HEK293 (cell line): ENCODE results near the gene RWDD1.
A peak's percentile ranks its signal among the peaks of the same experiment; 100 is the strongest.

Source experiments
- CTCF ChIA-PET: fragments of 350-600 bp; formaldehyde crosslinking; extraction: SDS; loops from one replicate; lab custom pipeline; 2021; ENCODE audit warnings: antibody characterized with exemption; lab: Yijun Ruan, JAX
- POLR2A ChIA-PET: fragments of 300-600 bp; formaldehyde crosslinking; extraction: SDS; loops from one replicate; lab custom pipeline; 2020; ENCODE audit warnings: antibody characterized with exemption, inconsistent platforms; lab: Yijun Ruan, JAX
- H3K27ac ChIP-seq: fragments of 200-500 bp; sonication (Bioruptor generic); 2 replicates; pipeline ENCODE4 v1.5.1; 2014; ENCODE audit warnings: low read depth, low read length, control low read depth, inconsistent platforms; ENCODE audit errors: extremely low read depth
- H3K36me3 ChIP-seq, 2 experiments: fragments of 200-500 bp in 1 of 2; sonication (Bioruptor generic) in 1 of 2; 1 replicate in 1 of 2; 2 replicates in 1 of 2; pipeline ENCODE4 v1.5.1; 2014 to 2017; ENCODE audit warnings: inconsistent platforms in 2 of 2, low read length in 2 of 2; ENCODE audit not compliant: control insufficient read depth in 2 of 2, insufficient read depth in 1 of 2
- H3K4me1 ChIP-seq: fragments of 200-500 bp; sonication (Bioruptor generic); 2 replicates; pipeline ENCODE4 v1.5.1; 2014; ENCODE audit warnings: mild to moderate bottlenecking, low read length, inconsistent platforms; ENCODE audit not compliant: control insufficient read depth, insufficient read depth
- H3K4me3 ChIP-seq: 2 replicates; pipeline ENCODE4 v1.5.1; 2011; ENCODE audit warnings: low read depth, mild to moderate bottlenecking, control low read depth, low read length, moderate library complexity
- H3K9me3 ChIP-seq: fragments of 200-500 bp; sonication (Bioruptor generic); 2 replicates; pipeline ENCODE4 v1.5.1; 2014; ENCODE audit warnings: low read depth, low read length, inconsistent platforms; ENCODE audit not compliant: control insufficient read depth, insufficient read depth
- ZBTB10 ChIP-seq: fragments of 450-650 bp; formaldehyde crosslinking; IDR thresholded peaks from 2 replicates; pipeline ENCODE4 v1.5.1; 2016; ENCODE audit warnings: missing biosample characterization, missing genetic modification characterization
- ZBTB17 ChIP-seq: fragments of 450-650 bp; formaldehyde crosslinking; IDR thresholded peaks from 2 replicates; pipeline ENCODE4 v1.5.1; 2016; ENCODE audit warnings: missing biosample characterization, missing genetic modification characterization
- ZBTB48 ChIP-seq: fragments of 450-650 bp; formaldehyde crosslinking; IDR thresholded peaks from 2 replicates; pipeline ENCODE4 v1.5.1; 2016; ENCODE audit warnings: missing biosample characterization, missing genetic modification characterization
- ZNF132 ChIP-seq: fragments of 450-650 bp; formaldehyde crosslinking; IDR thresholded peaks from 2 replicates; pipeline ENCODE4 v1.5.1; 2017; ENCODE audit warnings: missing biosample characterization, missing genetic modification characterization, borderline replicate concordance
- ZNF133 ChIP-seq: fragments of 450-650 bp; formaldehyde crosslinking; IDR thresholded peaks from 2 replicates; pipeline ENCODE4 v1.5.1; 2016; ENCODE audit warnings: missing biosample characterization, missing genetic modification characterization
- ZNF404 ChIP-seq: fragments of 450-650 bp; formaldehyde crosslinking; IDR thresholded peaks from 2 replicates; pipeline ENCODE4 v1.5.1; 2017; ENCODE audit warnings: missing biosample characterization, missing genetic modification characterization
- ZNF433 ChIP-seq: fragments of 450-650 bp; formaldehyde crosslinking; IDR thresholded peaks from 2 replicates; pipeline ENCODE4 v1.5.1; 2016; ENCODE audit warnings: missing biosample characterization, missing genetic modification characterization, low read depth
- ZNF449 ChIP-seq: fragments of 450-650 bp; formaldehyde crosslinking; IDR thresholded peaks from 2 replicates; pipeline ENCODE4 v1.5.1; 2017; ENCODE audit warnings: missing biosample characterization, mild to moderate bottlenecking, missing genetic modification characterization, moderate library complexity
- ZNF544 ChIP-seq: fragments of 450-650 bp; formaldehyde crosslinking; IDR thresholded peaks from 2 replicates; pipeline ENCODE4 v1.5.0; 2017; ENCODE audit warnings: missing biosample characterization, missing genetic modification characterization
- ZNF621 ChIP-seq: fragments of 450-650 bp; formaldehyde crosslinking; IDR thresholded peaks from 2 replicates; pipeline ENCODE4 v1.5.1; 2017; ENCODE audit warnings: missing biosample characterization, missing genetic modification characterization
- ZNF670 ChIP-seq: fragments of 450-650 bp; formaldehyde crosslinking; IDR thresholded peaks from 2 replicates; pipeline ENCODE4 v1.5.1; 2016; ENCODE audit warnings: missing biosample characterization, missing genetic modification characterization, low read depth
- ZNF76 ChIP-seq: fragments of 450-650 bp; formaldehyde crosslinking; IDR thresholded peaks from 2 replicates; pipeline ENCODE4; 2016; ENCODE audit warnings: low read depth, missing biosample characterization, missing genetic modification characterization, borderline replicate concordance
- ZNF777 ChIP-seq: fragments of 450-650 bp; formaldehyde crosslinking; IDR thresholded peaks from 2 replicates; pipeline ENCODE4 v1.5.1; 2017; ENCODE audit warnings: missing biosample characterization, missing genetic modification characterization, borderline replicate concordance
- TF ChIP-seq, protein P1 (sequence below): fragments of 450-650 bp; formaldehyde crosslinking; IDR thresholded peaks from 2 replicates; pipeline ENCODE4 v1.5.1; 2016; ENCODE audit warnings: missing biosample characterization, missing genetic modification characterization
- TF ChIP-seq, protein P2 (sequence below): fragments of 450-650 bp; formaldehyde crosslinking; IDR thresholded peaks from 2 replicates; pipeline ENCODE4 v1.5.1; 2016; ENCODE audit warnings: missing biosample characterization, missing genetic modification characterization
- TF ChIP-seq, protein P3 (sequence below): fragments of 450-650 bp; formaldehyde crosslinking; IDR thresholded peaks from 2 replicates; pipeline ENCODE4 v1.5.1; 2017; ENCODE audit warnings: missing biosample characterization, missing genetic modification characterization

Gene RWDD1

DNA sequence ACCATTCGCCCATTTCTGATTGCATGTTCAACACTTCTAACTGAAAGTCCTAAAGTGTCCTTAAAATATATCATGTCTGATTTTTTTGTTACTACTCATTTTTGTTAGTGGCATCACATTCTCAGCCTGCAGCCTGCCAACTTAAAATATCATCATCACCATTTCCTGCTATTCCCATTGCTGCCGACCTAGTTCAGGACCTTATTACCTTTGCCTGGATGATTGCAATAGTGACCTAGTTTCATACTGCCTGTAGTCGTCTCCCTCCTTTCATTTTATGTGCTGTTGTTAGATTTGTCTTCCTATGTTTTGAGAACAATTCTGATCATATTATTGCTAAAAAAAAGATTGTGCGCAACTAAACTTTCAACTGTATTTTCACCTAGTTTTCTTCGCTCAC is 6.2 kb downstream of the RWDD1 start:
- TF ChIP-seq ZNF621 (tag by site-specific recombination), result no peak
- TF ChIP-seq, protein P1, sequence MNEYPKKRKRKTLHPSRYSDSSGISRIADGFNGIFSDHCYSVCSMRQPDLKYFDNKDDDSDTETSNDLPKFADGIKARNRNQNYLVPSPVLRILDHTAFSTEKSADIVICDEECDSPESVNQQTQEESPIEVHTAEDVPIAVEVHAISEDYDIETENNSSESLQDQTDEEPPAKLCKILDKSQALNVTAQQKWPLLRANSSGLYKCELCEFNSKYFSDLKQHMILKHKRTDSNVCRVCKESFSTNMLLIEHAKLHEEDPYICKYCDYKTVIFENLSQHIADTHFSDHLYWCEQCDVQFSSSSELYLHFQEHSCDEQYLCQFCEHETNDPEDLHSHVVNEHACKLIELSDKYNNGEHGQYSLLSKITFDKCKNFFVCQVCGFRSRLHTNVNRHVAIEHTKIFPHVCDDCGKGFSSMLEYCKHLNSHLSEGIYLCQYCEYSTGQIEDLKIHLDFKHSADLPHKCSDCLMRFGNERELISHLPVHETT, result no peak
- Histone ChIP-seq H3K4me1 (peaks cover 2% of the 10 kb centered on the region; the same call in 1 of the 2 replicates), H3K9me3 (no peaks in the 10 kb centered on the region), H3K36me3 (peaks cover 24 to 66% of the 10 kb centered on the region in 2 experiments), H3K4me3 (no peak overlapping the region), H3K27ac (no peak overlapping the region)
- POLR2A ChIA-PET, result no interaction called here
- CTCF ChIA-PET, result interaction anchor here (0.8 to 1.1 kb wide), 4 partner anchors 13 to 156 kb away, joined by 3 to 5 read pairs (median 4); no protein-coding TSS in a partner anchor

DNA sequence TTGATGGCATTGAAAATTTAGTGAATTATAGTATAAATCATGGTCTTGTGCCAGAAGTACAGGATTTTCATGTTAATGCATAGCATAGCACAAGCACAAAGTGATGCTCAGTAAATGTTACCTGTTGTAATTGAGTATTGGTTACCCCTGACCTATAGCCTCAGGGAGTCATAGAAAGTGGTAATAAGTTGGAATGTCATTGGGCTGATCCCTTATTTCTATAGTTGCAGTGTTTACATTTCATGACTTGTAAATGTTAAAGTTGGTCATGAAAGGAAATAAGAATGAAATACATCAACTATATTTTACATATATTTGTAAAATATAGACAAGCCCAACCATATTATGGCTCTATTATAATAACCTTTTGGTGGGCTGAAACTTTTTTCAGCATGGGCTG is 7.0 kb downstream of the RWDD1 start:
- POLR2A ChIA-PET, result no interaction called here
- H3K27ac ChIP-seq, result no peak overlapping the region
- peaks cover 32 to 71% of the 10 kb centered on the region in 2 experiments for H3K36me3 ChIP-seq
- no peaks in the 10 kb centered on the region; the same call in 1 of the 2 replicates for H3K4me1 ChIP-seq
- TF ChIP-seq, protein P2, sequence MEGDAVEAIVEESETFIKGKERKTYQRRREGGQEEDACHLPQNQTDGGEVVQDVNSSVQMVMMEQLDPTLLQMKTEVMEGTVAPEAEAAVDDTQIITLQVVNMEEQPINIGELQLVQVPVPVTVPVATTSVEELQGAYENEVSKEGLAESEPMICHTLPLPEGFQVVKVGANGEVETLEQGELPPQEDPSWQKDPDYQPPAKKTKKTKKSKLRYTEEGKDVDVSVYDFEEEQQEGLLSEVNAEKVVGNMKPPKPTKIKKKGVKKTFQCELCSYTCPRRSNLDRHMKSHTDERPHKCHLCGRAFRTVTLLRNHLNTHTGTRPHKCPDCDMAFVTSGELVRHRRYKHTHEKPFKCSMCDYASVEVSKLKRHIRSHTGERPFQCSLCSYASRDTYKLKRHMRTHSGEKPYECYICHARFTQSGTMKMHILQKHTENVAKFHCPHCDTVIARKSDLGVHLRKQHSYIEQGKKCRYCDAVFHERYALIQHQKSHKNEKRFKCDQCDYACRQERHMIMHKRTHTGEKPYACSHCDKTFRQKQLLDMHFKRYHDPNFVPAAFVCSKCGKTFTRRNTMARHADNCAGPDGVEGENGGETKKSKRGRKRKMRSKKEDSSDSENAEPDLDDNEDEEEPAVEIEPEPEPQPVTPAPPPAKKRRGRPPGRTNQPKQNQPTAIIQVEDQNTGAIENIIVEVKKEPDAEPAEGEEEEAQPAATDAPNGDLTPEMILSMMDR (tag by site-specific recombination), result no peak
- TF ChIP-seq ZNF449 (tag by site-specific recombination) (peak; percentile 71; the same call in 1 of the 2 replicates), ZNF544 (no peak)
- CTCF ChIA-PET, result interaction anchor here (0.6 to 1.1 kb wide), 5 partner anchors 13 to 157 kb away, joined by 3 to 5 read pairs (median 3); no protein-coding TSS in a partner anchor
- H3K4me3 ChIP-seq, result no peak overlapping the region
- H3K9me3 ChIP-seq, result no peaks in the 10 kb centered on the region

DNA sequence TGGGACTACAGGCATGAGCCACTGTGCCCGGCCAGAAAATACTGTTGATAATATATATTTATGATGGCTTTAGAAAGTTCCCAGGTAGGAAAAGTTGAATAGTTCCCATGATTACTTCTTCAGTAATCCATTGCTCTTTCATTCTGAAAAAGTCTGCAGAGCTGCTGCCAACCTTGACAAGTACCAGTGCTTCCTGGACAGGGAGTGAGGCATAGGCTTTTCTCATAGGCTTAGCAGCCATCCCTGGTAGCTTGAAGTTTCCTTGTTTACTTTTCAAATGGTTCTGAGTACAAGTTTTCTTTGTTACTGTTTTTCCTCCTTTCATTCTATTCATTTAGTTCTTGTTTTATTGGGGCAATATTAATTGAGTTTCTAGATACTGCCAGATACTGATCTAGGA is 7.8 kb downstream of the RWDD1 start:
- no peaks in the 10 kb centered on the region for H3K4me1 ChIP-seq
- H3K36me3 ChIP-seq, result peaks cover 32 to 70% of the 10 kb centered on the region in 2 experiments
- CTCF ChIA-PET, result interaction anchor here (0.8 to 1.4 kb wide), 3 partner anchors 18 to 310 kb away, joined by 3 to 6 read pairs (median 4); no protein-coding TSS in a partner anchor
- H3K4me3 ChIP-seq, result no peak overlapping the region
- H3K27ac ChIP-seq, result no peak overlapping the region
- POLR2A ChIA-PET, result interaction anchor here (1.3 kb wide), 1 partner anchor 8 kb away, joined by 6 read pairs; the partner anchor contains the start of gene RWDD1
- no peak for TF ChIP-seq ZBTB10
- no peak for TF ChIP-seq ZBTB48
- no peak for TF ChIP-seq ZNF132 (tag by site-specific recombination)
- no peak for TF ChIP-seq ZNF76
- TF ChIP-seq, protein P3, sequence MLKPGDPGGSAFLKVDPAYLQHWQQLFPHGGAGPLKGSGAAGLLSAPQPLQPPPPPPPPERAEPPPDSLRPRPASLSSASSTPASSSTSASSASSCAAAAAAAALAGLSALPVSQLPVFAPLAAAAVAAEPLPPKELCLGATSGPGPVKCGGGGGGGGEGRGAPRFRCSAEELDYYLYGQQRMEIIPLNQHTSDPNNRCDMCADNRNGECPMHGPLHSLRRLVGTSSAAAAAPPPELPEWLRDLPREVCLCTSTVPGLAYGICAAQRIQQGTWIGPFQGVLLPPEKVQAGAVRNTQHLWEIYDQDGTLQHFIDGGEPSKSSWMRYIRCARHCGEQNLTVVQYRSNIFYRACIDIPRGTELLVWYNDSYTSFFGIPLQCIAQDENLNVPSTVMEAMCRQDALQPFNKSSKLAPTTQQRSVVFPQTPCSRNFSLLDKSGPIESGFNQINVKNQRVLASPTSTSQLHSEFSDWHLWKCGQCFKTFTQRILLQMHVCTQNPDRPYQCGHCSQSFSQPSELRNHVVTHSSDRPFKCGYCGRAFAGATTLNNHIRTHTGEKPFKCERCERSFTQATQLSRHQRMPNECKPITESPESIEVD (tag by site-specific recombination), result peak; percentile 20; the same call in 1 of the 2 replicates
- TF ChIP-seq ZNF670 (tag by site-specific recombination), result no peak
- no peak for TF ChIP-seq ZNF777 (tag by site-specific recombination)
- TF ChIP-seq ZNF404 (tag by site-specific recombination), result no peak
- TF ChIP-seq ZNF433, result no peak
- no peak for TF ChIP-seq ZNF133 (tag by site-specific recombination)
- TF ChIP-seq ZBTB17 (tag by site-specific recombination), result peak; percentile 42; the same call in 1 of the 2 replicates
- TF ChIP-seq, all 188 proteins: peak for 2
- H3K9me3 ChIP-seq, result no peaks in the 10 kb centered on the region
